Gastrocnemius medialis (tissue), 4 donors: ENCODE results near the gene MPRIP.

Experiments used
- POLR2A ChIP-seq, 2 donors: fragments of 450-650 bp; IDR thresholded peaks; one replicate each; pipeline ENCODE4 v1.6.1; 2017; ENCODE audit warnings: antibody characterized with exemption in 2 of 2, mild to moderate bottlenecking in 2 of 2, moderate library complexity in 2 of 2
- TF ChIP-seq, protein P1 (sequence below), 5 experiments: fragments of 450-650 bp in 3 of 5; fragments of 200-600 bp in 2 of 5; sonication (generic) in 2 of 5; IDR thresholded peaks in 4 of 5; conservative IDR thresholded peaks in 1 of 5; 1 replicate in 4 of 5; 2 replicates in 1 of 5; pipeline ENCODE4 v1.5.1; 2016 to 2019; ENCODE audit warnings: antibody characterized with exemption in 5 of 5, mild to moderate bottlenecking in 3 of 5, moderate library complexity in 3 of 5

GRCh38 chr17:17071531-17072360 is 29.5 kb downstream of the MPRIP start:
- TF ChIP-seq, protein P1, sequence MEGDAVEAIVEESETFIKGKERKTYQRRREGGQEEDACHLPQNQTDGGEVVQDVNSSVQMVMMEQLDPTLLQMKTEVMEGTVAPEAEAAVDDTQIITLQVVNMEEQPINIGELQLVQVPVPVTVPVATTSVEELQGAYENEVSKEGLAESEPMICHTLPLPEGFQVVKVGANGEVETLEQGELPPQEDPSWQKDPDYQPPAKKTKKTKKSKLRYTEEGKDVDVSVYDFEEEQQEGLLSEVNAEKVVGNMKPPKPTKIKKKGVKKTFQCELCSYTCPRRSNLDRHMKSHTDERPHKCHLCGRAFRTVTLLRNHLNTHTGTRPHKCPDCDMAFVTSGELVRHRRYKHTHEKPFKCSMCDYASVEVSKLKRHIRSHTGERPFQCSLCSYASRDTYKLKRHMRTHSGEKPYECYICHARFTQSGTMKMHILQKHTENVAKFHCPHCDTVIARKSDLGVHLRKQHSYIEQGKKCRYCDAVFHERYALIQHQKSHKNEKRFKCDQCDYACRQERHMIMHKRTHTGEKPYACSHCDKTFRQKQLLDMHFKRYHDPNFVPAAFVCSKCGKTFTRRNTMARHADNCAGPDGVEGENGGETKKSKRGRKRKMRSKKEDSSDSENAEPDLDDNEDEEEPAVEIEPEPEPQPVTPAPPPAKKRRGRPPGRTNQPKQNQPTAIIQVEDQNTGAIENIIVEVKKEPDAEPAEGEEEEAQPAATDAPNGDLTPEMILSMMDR (IDR thresholded peaks at IDR 0.05 in 4 of 5, conservative IDR thresholded peaks at IDR 0.05 in 1 of 5): no peak
- TF ChIP-seq POLR2A (IDR thresholded peaks at IDR 0.05): no peak
